ENCODE results near the gene CCDC9B.

Gene CCDC9B

DNA sequence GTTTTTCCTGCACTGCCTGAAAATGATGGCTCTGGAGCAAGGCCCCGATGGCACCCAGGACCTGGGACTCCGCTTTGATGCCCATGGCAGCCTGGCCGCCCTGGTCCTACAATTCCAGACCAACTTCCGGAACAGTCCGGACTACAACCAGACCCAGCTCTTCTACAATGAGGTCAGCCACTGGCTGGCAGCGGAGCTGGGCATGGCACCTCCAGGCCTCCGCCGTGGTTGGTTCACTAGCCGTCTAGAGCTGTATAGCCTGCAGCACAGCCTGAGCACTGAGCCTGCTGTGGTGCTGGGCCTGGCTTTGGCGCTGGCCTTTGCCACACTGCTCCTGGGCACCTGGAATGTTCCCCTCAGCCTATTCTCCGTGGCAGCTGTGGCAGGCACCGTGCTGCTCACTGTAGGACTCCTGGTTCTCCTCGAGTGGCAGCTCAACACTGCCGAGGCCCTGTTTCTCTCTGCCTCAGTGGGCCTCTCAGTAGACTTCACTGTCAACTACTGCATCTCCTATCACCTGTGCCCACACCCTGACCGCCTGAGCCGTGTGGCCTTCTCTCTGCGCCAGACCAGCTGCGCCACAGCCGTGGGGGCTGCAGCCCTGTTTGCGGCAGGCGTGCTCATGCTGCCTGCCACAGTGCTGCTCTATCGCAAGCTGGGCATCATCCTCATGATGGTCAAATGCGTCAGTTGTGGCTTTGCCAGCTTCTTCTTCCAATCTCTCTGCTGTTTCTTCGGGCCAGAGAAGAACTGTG is 28.2 kb upstream of the CCDC9B start:
- Histone ChIP-seq H3K36me3 (ENCODE audit: insufficient read depth, low read length) (no peaks in the 10 kb centered on the region), H3K4me1 (ENCODE audit: insufficient read depth, low read length) (peaks cover 9% of the 10 kb centered on the region), H3K9ac (ENCODE audit: low read depth, low read length) (no peak overlapping the region), H3K9me3 (ENCODE audit: control insufficient read depth, insufficient read depth, low read length) (no peaks in the 10 kb centered on the region; the same call in 1 of the 2 replicates)

DNA sequence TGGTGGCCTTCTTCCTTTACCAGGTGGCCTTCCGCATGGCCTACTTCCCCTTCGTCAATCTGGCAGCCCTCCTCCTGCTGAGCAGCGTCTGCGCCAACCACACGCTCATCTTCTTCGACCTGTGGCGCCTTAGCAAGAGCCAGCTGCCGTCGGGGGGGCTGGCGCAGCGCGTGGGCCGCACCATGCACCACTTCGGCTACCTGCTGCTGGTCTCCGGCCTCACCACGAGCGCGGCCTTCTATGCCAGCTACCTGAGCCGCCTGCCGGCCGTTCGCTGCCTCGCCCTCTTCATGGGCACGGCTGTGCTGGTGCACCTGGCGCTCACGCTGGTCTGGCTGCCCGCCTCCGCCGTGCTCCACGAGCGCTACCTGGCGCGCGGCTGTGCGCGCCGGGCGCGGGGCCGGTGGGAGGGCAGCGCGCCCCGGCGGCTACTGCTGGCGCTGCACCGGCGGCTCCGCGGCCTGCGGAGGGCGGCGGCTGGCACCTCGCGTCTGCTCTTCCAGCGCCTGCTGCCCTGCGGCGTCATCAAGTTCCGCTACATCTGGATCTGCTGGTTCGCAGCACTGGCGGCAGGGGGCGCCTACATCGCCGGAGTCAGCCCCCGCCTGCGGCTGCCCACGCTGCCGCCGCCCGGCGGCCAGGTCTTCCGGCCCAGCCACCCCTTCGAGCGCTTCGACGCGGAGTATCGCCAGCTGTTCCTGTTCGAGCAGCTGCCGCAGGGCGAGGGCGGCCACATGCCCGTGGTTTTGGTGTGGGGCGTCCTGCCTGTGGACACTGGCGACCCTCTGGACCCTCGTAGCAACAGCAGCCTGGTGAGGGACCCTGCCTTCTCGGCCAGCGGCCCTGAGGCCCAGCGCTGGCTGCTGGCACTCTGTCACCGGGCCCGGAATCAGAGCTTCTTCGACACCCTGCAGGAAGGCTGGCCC is 27.2 kb upstream of the CCDC9B start:
- no peaks in the 10 kb centered on the region for H3K36me3 ChIP-seq (ENCODE audit: insufficient read depth, low read length)
- peak overlapping the region; percentile 17; the same call in 1 of the 2 replicates for H3K9ac ChIP-seq (ENCODE audit: low read depth, low read length)
- H3K9me3 ChIP-seq (ENCODE audit: control insufficient read depth, insufficient read depth, low read length): no peaks in the 10 kb centered on the region; the same call in 1 of the 2 replicates
- peaks cover 9% of the 10 kb centered on the region for H3K4me1 ChIP-seq (ENCODE audit: insufficient read depth, low read length)

DNA sequence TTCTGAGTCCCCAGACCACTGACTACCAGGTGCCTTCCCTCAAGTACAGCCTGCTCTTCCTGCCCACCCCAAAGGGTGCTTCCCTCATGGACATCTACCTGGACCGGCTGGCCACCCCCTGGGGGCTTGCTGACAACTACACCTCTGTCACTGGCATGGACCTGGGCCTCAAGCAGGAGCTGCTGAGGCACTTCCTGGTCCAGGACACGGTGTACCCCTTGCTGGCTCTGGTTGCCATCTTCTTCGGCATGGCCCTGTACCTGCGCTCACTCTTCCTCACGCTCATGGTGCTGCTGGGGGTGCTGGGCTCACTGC is 26.6 kb upstream of the CCDC9B start:
- Histone ChIP-seq H3K9me3 (ENCODE audit: control insufficient read depth, insufficient read depth, low read length) (no peaks in the 10 kb centered on the region; the same call in 1 of the 2 replicates), H3K9ac (ENCODE audit: low read depth, low read length) (peak overlapping the region; percentile 17; the same call in 1 of the 2 replicates), H3K36me3 (ENCODE audit: insufficient read depth, low read length) (no peaks in the 10 kb centered on the region), H3K4me1 (ENCODE audit: insufficient read depth, low read length) (peaks cover 4% of the 10 kb centered on the region; the same call in 1 of the 2 replicates)

DNA sequence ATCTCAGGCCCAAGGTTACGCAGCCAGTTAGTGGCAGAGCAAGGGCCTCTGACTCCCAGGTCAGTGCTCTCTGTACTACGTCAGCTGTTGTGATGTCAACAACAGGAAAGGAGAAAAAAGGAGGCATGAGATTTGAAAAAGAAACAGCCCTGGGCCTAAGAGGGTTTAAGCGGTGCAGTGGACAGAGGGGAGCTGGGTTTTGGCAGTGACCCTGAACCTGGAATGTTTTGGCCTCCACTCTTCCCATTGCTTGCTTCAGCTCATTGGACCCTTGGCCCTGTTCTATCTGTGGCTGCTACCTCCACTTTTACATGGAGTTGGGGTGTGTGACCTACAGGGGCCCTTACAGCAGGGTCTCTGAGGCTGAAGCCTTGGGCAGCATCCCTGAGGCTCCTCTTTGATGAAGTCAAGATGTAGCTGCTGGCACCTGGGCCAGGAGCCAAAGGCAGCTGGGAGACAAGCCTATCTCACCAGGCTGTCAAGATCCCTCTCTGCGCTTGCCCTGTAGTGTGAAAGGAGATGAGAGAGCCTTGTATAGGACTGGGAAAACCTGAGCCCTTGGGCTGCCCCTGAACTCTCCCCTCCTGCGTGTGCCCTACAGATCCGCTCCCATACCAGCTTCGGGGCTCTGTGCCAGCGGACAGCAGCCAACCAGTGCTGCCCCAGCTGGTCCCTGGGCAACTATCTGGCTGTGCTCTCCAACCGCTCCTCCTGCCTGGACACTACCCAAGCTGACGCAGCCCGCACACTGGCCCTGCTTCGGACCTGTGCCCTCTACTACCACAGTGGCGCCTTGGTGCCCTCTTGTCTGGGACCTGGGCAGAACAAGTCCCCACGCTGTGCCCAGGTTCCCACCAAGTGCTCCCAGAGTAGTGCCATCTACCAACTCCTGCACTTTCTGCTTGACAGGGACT is 26.0 kb upstream of the CCDC9B start:
- Histone ChIP-seq H3K4me1 (ENCODE audit: insufficient read depth, low read length) (no peaks in the 10 kb centered on the region; the same call in 1 of the 2 replicates), H3K9me3 (ENCODE audit: control insufficient read depth, insufficient read depth, low read length) (no peaks in the 10 kb centered on the region; the same call in 1 of the 2 replicates), H3K36me3 (ENCODE audit: insufficient read depth, low read length) (no peaks in the 10 kb centered on the region), H3K9ac (ENCODE audit: low read depth, low read length) (no peak overlapping the region)

DNA sequence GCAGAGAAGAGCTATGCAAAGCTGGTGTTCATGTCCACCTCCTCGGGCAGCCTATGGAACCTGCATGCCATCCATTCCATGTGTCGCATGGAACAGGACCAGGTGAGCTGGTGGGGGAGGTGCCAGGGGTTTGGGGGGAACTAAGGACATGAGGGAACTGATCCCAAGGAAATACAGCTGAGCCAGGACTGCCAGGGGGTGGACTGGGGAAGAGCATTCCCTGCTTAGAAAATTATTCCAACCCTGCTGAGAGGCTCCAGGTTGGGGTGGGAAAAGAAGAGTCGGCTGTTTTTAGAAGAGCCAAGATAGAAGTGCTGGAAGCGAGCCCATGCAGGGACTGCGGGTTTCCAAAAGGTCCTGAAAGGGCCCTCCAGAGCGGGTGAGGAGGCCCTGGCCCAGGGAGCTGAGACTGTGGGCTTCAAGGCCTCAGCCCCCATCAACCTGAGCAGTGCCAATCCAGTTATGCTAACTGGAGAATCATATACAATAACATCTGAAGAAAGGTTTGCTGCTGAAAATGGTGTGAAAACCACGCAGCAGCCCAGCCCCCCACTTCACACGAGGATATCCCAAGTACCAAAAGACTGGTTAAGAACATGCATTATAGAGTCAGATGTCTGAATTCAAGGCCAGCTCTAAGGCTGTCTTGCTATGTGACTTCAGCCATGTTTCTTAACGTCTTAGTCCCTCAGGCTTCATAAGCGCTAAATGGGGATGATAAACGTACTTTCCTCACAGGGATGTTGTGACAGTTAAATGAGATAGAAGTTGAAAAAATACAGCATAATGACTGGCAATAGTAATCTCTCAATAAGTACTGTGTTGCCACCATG is 25.1 kb upstream of the CCDC9B start:
- Histone ChIP-seq H3K4me1 (ENCODE audit: insufficient read depth, low read length) (no peaks in the 10 kb centered on the region), H3K36me3 (ENCODE audit: insufficient read depth, low read length) (no peaks in the 10 kb centered on the region), H3K9ac (ENCODE audit: low read depth, low read length) (no peak overlapping the region), H3K9me3 (ENCODE audit: control insufficient read depth, insufficient read depth, low read length) (no peaks in the 10 kb centered on the region; the same call in 1 of the 2 replicates)

DNA sequence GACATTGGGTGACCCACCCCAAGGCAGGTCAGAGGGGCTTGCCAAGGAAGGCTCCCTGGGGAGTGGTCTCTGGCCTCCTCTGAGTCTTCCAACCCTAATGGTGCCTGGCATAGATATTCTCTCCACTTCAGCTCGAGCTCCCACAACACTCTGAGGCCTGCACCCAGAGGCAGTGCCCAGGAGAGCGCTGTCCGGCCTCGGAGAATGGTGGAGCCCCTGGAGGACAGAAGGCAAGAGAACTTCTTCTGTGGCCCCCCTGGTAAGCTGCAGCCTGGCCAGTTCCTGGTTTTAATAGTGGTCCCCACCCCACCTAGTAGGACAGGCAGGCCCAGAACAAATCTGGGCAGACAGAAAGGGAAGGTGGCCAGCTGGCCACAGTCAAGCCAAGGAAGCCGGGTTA is 24.3 kb upstream of the CCDC9B start:
- Histone ChIP-seq H3K9ac (ENCODE audit: low read depth, low read length) (no peak overlapping the region), H3K9me3 (ENCODE audit: control insufficient read depth, insufficient read depth, low read length) (no peaks in the 10 kb centered on the region; the same call in 1 of the 2 replicates), H3K4me1 (ENCODE audit: insufficient read depth, low read length) (no peaks in the 10 kb centered on the region), H3K36me3 (ENCODE audit: insufficient read depth, low read length) (no peaks in the 10 kb centered on the region)

DNA sequence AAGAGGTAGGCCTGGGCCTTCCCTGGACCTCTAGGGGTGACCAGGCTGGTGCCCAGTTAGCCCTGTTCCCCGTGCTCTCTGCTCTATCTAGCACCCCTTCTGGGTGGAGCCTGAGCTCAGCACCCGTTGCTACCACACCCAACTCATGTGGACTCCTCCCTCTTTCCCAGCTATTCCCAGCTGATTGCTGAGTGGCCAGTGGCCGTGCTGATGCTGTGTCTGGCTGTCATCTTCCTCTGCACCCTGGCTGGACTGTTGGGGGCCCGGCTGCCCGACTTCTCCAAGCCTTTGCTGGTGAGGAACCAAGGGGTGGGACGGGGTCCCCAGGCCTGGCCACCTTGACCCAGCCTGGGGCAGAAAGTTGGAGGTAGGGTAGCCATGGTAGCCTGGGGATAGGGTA is 23.5 kb upstream of the CCDC9B start:
- Histone ChIP-seq H3K9me3 (ENCODE audit: control insufficient read depth, insufficient read depth, low read length) (no peaks in the 10 kb centered on the region; the same call in 1 of the 2 replicates), H3K4me1 (ENCODE audit: insufficient read depth, low read length) (no peaks in the 10 kb centered on the region; the same call in 1 of the 2 replicates), H3K36me3 (ENCODE audit: insufficient read depth, low read length) (no peaks in the 10 kb centered on the region), H3K9ac (ENCODE audit: low read depth, low read length) (no peak overlapping the region)

DNA sequence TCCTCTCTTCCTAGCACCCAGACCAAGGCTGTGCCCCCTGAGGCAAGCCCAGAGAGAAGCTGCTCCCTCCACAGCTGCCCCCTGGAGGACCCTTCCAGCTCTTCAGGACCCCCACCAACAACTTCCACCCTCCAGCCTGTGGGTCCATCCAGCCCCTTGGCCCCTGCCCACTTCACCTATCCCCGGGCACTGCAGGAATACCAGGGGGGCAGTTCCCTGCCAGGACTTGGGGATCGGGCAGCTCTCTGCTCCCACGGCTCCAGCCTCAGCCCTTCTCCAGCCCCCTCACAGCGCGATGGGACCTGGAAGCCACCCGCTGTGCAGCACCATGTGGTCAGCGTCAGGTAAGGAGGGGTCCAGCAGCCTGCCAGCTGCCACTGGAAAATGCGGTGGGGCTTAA is 22.9 kb upstream of the CCDC9B start:
- Histone ChIP-seq H3K9me3 (ENCODE audit: control insufficient read depth, insufficient read depth, low read length) (no peaks in the 10 kb centered on the region), H3K36me3 (ENCODE audit: insufficient read depth, low read length) (no peaks in the 10 kb centered on the region), H3K9ac (ENCODE audit: low read depth, low read length) (no peak overlapping the region), H3K4me1 (ENCODE audit: insufficient read depth, low read length) (no peaks in the 10 kb centered on the region; the same call in 1 of the 2 replicates)

DNA sequence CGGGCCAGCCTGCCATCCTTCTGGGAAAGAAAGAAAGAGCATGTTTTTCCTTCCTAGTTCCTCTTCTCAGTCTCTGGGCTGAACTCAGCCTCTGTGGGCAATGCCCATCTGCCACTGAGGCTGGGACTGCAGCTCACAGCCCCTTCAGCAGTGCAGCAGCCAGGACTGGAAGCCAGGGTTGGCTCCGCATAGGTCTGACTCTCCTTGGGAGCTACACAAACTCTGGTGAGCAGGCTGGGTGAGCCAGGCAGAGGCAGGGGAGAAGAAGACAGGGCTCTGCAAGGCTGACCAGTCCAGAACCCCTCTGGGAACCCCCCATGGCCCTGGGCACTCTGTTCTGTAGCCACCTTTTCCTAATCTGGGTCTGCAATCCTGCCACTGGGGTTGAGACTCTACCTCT is 20.9 kb upstream of the CCDC9B start:
- Histone ChIP-seq H3K36me3 (ENCODE audit: insufficient read depth, low read length) (no peaks in the 10 kb centered on the region), H3K9ac (ENCODE audit: low read depth, low read length) (no peak overlapping the region), H3K4me1 (ENCODE audit: insufficient read depth, low read length) (no peaks in the 10 kb centered on the region; the same call in 1 of the 2 replicates), H3K9me3 (ENCODE audit: control insufficient read depth, insufficient read depth, low read length) (no peaks in the 10 kb centered on the region)

DNA sequence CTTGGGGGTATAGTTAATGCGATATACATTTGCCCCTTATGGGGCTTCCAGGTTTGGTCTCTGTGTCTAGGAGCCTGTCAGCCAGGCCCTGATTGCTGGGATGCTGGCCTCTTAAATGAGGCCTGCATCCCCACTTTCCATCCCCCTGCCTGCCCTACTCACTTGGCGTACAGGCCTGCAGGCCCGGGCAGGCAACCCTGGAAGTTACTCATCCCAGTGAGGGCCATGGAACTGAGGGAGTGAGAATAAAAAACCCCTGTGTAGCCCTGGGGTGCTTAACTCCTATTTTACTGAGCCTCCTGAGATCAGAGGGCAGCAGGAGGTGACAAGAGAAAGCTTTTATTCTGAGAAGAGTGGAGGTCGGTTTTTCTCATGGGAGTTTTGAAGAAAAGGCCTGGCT is 19.3 kb upstream of the CCDC9B start:
- Histone ChIP-seq H3K36me3 (ENCODE audit: insufficient read depth, low read length) (no peaks in the 10 kb centered on the region), H3K4me1 (ENCODE audit: insufficient read depth, low read length) (no peaks in the 10 kb centered on the region; the same call in 1 of the 2 replicates)

DNA sequence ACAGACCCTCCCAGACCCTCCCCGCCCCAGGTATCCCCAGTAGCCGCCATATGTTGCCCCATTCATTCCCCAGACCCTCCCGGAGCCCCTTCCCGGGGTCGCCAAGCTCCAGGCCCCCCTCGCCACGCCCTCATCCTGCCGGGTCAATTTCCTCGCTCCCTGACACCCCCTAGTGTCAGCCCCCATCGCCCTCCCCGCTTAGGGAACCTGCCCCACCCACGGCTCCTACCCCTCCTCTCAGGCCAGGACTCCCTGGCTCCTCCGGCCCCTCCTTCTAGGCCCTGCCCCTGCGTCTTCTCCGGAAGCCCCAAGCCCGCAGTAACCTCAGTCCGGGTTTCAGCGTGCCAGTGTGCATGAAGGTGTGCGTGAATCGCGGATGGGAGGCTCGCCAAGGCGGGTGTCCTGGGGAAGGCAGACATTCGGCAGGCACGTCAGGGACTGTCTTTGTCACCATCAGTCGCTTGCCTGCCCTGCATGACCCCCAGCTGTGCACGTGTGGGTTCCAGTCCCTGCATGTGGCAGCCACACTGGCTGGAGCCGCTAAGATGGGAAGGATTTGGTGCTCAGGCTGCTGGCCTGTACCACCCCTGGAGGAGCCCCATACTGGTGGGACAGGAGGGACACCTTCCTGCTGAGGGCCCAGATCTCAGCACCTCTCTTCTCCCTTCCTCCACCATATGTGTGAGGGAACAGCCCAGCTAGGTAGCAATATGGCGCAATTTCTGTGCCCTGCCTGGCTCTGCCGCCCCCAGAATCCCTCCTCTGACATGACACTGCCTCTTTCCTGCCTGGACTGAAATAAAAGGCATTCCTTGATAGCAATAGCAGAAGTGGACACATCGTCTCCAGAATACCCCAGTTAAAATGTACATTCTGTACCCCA is 18.0 kb upstream of the CCDC9B start:
- Histone ChIP-seq H3K4me1 (ENCODE audit: insufficient read depth, low read length) (peaks cover 9% of the 10 kb centered on the region), H3K9ac (ENCODE audit: low read depth, low read length) (peak overlapping the region; percentile 35; the same call in 1 of the 2 replicates), H3K36me3 (ENCODE audit: insufficient read depth, low read length) (no peaks in the 10 kb centered on the region), H3K9me3 (ENCODE audit: control insufficient read depth, insufficient read depth, low read length) (no peaks in the 10 kb centered on the region)

More for the DNA sequence above, 19.3 kb upstream of the CCDC9B start:
- no peak overlapping the region for H3K9ac ChIP-seq (ENCODE audit: low read depth, low read length)
- H3K9me3 ChIP-seq (ENCODE audit: control insufficient read depth, insufficient read depth, low read length): no peaks in the 10 kb centered on the region

DNA sequence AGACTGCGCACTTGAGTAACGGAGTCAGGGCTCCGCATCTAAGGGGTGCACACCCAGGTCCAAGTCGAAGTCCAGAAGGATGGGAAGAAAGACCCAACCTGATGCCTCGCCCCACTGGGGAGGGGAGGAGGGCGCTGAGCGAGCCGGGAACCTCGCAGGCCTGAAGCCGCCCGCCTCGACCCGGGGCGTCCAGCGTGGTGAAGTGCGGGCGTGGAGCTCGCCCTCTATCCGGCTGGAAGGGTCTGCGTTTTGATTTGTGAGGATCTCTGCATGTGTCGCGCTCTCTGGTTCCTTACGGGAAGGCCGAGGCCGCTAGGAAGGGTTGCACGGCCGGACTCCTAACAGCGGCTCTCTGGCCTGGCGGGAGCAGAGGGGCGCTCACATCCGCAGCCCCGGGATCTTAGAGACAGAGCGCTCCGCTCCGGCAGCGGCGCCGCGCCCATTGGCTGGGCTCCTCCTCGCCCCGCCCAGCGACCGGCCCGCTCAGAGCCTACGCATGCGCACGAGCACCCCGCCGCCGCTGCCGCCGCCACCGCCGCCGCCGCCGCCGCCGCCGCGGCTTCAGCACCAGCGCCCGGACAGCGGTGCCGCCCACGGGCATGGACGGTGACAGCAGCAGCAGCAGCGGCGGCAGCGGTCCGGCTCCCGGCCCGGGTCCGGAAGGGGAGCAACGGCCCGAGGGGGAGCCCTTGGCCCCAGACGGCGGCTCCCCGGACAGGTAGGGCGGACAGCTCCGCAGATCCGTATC is 17.2 kb upstream of the CCDC9B start, which contains the start of gene DISP2:
TSS of gene DISP2 (plus strand) at position 497 of the 748 bp plus-strand sequence. CDS start at position 600, 103 bp downstream.
- peaks cover 11% of the 10 kb centered on the region for H3K4me1 ChIP-seq (ENCODE audit: insufficient read depth, low read length)
- H3K9me3 ChIP-seq (ENCODE audit: control insufficient read depth, insufficient read depth, low read length): no peaks in the 10 kb centered on the region
- H3K9ac ChIP-seq (ENCODE audit: low read depth, low read length): peak within 1 kb of the TSS; percentile 40
- H3K36me3 ChIP-seq (ENCODE audit: insufficient read depth, low read length): no peaks in the 10 kb centered on the region

Measured in ES-I3 (cell line).